Measurements from ENCODE around the gene PTGER3. TPM values are rescaled to one million over a fixed set of nuclear protein-coding genes. Genes with fewer than 3 reads are reported as not detected.
A peak's percentile ranks its signal among the peaks of the same experiment; 100 is the strongest.

PTGER3 gene
- total RNA-seq, 4 donors from 2014 or later = 79.5 to 143 (median 88.6) TPM

- TF ChIP-seq POLR2A (IDR thresholded peaks at IDR 0.05) (no peak), CTCF (IDR thresholded peaks at IDR 0.05) (no peak)
- no peak overlapping the region for H3K4me3 ChIP-seq (ENCODE audit: low read depth, poor library complexity, severe bottlenecking)
- WGBS, 2 donors = 0 to 3% methylated on average over 1 of the region's 1 CpG
- intact Hi-C loops (cut with DNase I; ENCODE audit: low total_unique reads) = loop anchor here (10.0 kb wide), 1 partner anchor 525 kb away; no protein-coding TSS in a partner anchor
- DNase-seq (ENCODE audit: low spot score in 2 of 2) = no peak
Observed at GRCh38 chr1:71049951-71050598, 2.5 kb upstream of the PTGER3 start.

DNA sequence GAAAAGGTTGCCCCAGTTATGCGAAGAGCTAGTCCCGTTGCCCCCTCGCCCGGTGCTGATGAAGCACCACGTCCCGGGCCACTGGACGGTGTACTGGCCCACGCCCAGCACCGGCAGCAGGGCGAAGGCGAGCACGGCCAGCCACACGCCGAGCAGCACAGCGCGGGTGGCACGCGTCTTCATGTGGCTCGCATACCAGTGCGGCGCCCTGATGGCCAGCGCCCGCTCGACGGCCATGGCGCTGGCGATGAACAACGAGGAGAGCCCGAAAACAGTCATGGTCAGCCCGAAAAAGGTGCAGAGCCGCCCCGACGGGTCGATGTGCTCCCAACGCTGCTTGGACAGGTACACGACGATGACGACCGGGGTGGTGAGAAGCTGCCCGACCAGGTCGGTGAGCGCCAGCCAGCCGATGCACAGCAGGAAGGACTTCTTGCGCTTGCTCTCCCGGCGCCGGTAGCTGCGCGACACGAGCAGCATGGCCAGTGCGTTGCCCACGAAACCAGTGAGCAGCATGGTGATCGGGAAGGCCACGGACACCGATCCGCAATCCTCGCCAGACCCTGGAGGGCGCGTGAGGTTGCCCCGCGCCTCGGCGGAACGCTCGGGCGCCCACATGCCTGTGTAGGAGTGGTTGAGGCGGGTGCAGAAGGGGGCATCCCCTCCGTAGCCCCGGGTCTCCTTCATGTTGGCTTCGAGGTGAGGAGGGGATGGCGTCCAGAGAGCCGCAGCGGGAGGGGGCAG, 553 bp downstream of the PTGER3 start:
- 5 to 6% methylated on average over 43 to 54 of the region's 73 CpGs for WGBS, 2 donors
- intact Hi-C loops (cut with DNase I; ENCODE audit: low total_unique reads) = no loop called here
- TF ChIP-seq CTCF (IDR thresholded peaks at IDR 0.05) (no peak), POLR2A (IDR thresholded peaks at IDR 0.05) (no peak)

GRCh38 chr1:71045463-71046028, 2.1 kb downstream of the PTGER3 start:
- DNase-seq (ENCODE audit: low spot score in 2 of 2) = no peak
- WGBS, 2 donors = 79 to 85% methylated on average over 16 of the region's 16 CpGs
- TF ChIP-seq POLR2A (IDR thresholded peaks at IDR 0.05) = no peak
- no peak for TF ChIP-seq CTCF (IDR thresholded peaks at IDR 0.05)
- intact Hi-C loops (cut with DNase I; ENCODE audit: low total_unique reads) = no loop called here
- H3K4me3 ChIP-seq (ENCODE audit: low read depth, poor library complexity, severe bottlenecking) = no peak overlapping the region

More for the DNA sequence above, 553 bp downstream of the PTGER3 start:
- peak overlapping the region; percentile 62 for H3K4me3 ChIP-seq (ENCODE audit: low read depth, poor library complexity, severe bottlenecking)
- DNase-seq (ENCODE audit: low spot score in 2 of 2) = peak in 1 of 2 donors; percentile 85

GRCh38 chr1:71044833-71045232, 2.8 kb downstream of the PTGER3 start:
- 88% methylated on average over 1 of the region's 1 CpG for WGBS, 2 donors
- DNase-seq (ENCODE audit: low spot score in 2 of 2) = no peak
- no peak overlapping the region for H3K4me3 ChIP-seq (ENCODE audit: low read depth, poor library complexity, severe bottlenecking)
- no peak for TF ChIP-seq POLR2A (IDR thresholded peaks at IDR 0.05)
- TF ChIP-seq CTCF (IDR thresholded peaks at IDR 0.05) = no peak
- intact Hi-C loops (cut with DNase I; ENCODE audit: low total_unique reads) = no loop called here

DNA sequence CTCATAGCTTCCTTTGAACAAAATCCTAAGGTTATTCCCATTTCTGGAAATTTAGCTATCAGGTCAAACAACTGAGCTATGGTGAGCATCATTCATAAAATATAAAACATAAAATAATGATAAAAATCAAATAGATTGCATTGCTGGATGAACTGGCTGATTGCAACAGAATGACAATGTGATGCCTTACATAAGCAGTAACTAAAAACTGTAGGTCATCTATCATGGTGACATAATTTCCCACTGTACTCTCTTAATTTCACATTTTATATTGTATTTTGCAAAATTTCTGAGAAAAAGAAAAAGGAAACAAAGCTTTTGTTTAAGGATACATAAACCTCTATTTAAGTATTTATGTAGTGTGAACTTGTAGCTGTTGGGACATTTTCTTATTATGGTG, 4.6 kb downstream of the PTGER3 start:
- no peak overlapping the region for H3K4me3 ChIP-seq (ENCODE audit: low read depth, poor library complexity, severe bottlenecking)
- intact Hi-C loops (cut with DNase I; ENCODE audit: low total_unique reads) = no loop called here
- TF ChIP-seq CTCF (IDR thresholded peaks at IDR 0.05) (no peak), POLR2A (IDR thresholded peaks at IDR 0.05) (no peak)
- no peak for DNase-seq (ENCODE audit: low spot score in 2 of 2)
